T-helper 22 cell (primary cell): Measurements from ENCODE around the gene ABAT.
"Not testable (repeated sequence)": the region's sequence is repeated elsewhere in the genome, so short reads cannot be mapped to it uniquely, and the experiment has no call there.

ENCODE experiments used
- DNase-seq: peaks from one replicate; pipeline ENCODE4 v3.0.0-alpha.2; 2020; ENCODE audit warnings: low read depth

ABAT gene

GRCh38 chr16:8682551-8683259 lies 8.3 kb downstream of the ABAT start:
- DNase-seq = no peak

GRCh38 chr16:8683640-8684039 lies 9.2 kb downstream of the ABAT start:
- no peak for DNase-seq

- DNase-seq = no peak
Measured at GRCh38 chr16:8685617-8686016, 11.2 kb downstream of the ABAT start.

GRCh38 chr16:8686031-8686621 lies 11.7 kb downstream of the ABAT start:
- no peak for DNase-seq

- DNase-seq = no peak
Measured at GRCh38 chr16:8686879-8687278, 12.5 kb downstream of the ABAT start.

- no peak for DNase-seq
Measured at GRCh38 chr16:8689686-8690085, 15.3 kb downstream of the ABAT start.

- no peak for DNase-seq
Measured at GRCh38 chr16:8691728-8692127, 17.3 kb downstream of the ABAT start.

- no peak for DNase-seq
Measured at GRCh38 chr16:8694795-8695728, 20.6 kb downstream of the ABAT start.

GRCh38 chr16:8696880-8697279 lies 22.5 kb downstream of the ABAT start:
- DNase-seq = no peak

- no peak for DNase-seq
Measured at GRCh38 chr16:8697965-8698364, 23.5 kb downstream of the ABAT start.

GRCh38 chr16:8703693-8704092 lies 29.3 kb downstream of the ABAT start:
- no peak for DNase-seq

- no peak for DNase-seq
Measured at GRCh38 chr16:8704098-8704497, 29.7 kb downstream of the ABAT start.

GRCh38 chr16:8705100-8705822 lies 30.8 kb downstream of the ABAT start:
- DNase-seq = not testable (repeated sequence)

GRCh38 chr16:8708536-8708935 lies 34.1 kb downstream of the ABAT start:
- DNase-seq = no peak

- DNase-seq = no peak
Measured at GRCh38 chr16:8712589-8713361, 38.4 kb downstream of the ABAT start.

- no peak for DNase-seq
Measured at GRCh38 chr16:8713635-8714172, 39.3 kb downstream of the ABAT start.

GRCh38 chr16:8714174-8714573 lies 39.8 kb downstream of the ABAT start:
- no peak for DNase-seq

- no peak for DNase-seq
Measured at GRCh38 chr16:8714807-8715206, 40.4 kb downstream of the ABAT start.

- DNase-seq = no peak
Measured at GRCh38 chr16:8716052-8716451, 41.6 kb downstream of the ABAT start.

- no peak for DNase-seq
Measured at GRCh38 chr16:8716592-8716991, 42.2 kb downstream of the ABAT start.

GRCh38 chr16:8717469-8717868 lies 43.1 kb downstream of the ABAT start:
- no peak for DNase-seq
